Muscle of leg (tissue), 11 donors: ENCODE measurements around the gene RAD23B. TPM values are rescaled to one million over a fixed set of nuclear protein-coding genes. Genes with fewer than 3 reads are reported as not detected.

ENCODE experiments used
- DNase-seq: peaks from one replicate; pipeline ENCODE4 v3.0.0; 2013
- H3K27ac ChIP-seq: one replicate; pipeline ENCODE4 v1.5.1; 2013; ENCODE audit warnings: mild to moderate bottlenecking, low read length, control low read depth
- H3K27me3 ChIP-seq: one replicate; pipeline ENCODE4 v1.6.1; 2013; ENCODE audit warnings: low read length; ENCODE audit not compliant: control insufficient read depth, insufficient read depth
- H3K36me3 ChIP-seq: one replicate; pipeline ENCODE4 v1.6.1; 2013; ENCODE audit warnings: low read length; ENCODE audit not compliant: control insufficient read depth, insufficient read depth
- H3K4me1 ChIP-seq: one replicate; pipeline ENCODE4 v1.6.1; 2013; ENCODE audit warnings: low read length; ENCODE audit not compliant: control insufficient read depth, insufficient read depth
- H3K4me3 ChIP-seq: one replicate; pipeline ENCODE4 v1.5.1; 2013; ENCODE audit warnings: low read length, control low read depth
- H3K9me3 ChIP-seq: replicated peaks from 2 replicates; pipeline ENCODE4 v1.6.1; 2013; ENCODE audit warnings: low read depth, low read length; ENCODE audit not compliant: control insufficient read depth
- WGBS: methylation state at CpG from one replicate; pipeline ENCODE4 v1.1.5; 2013; ENCODE audit warnings: missing lambda C conversion rate; ENCODE audit not compliant: insufficient coverage; 5-methylcytosine and 5-hydroxymethylcytosine counted together
- polyA plus RNA-seq, 8 donors: library from polyadenylated mRNA; unstranded; fragments of 120-200 nt; gene quantifications; one replicate each; pipeline versions ENCODE4 v1.2.1 to v1.2.3, GENCODE V29; 2013; ENCODE audit warnings: inconsistent platforms in 1 of 8, low replicate concordance in 1 of 8; ENCODE audit not compliant: insufficient read length in 8 of 8, insufficient read depth in 1 of 8
- total RNA-seq: library from RNA; stranded (reverse); fragments of 120-200 nt; gene quantifications from one replicate; pipeline ENCODE4 v1.2.4, GENCODE V29; 2013

The RAD23B gene
- total and polyA plus RNA-seq, 9 donors: 62.5 to 136 (median 130) TPM

DNA sequence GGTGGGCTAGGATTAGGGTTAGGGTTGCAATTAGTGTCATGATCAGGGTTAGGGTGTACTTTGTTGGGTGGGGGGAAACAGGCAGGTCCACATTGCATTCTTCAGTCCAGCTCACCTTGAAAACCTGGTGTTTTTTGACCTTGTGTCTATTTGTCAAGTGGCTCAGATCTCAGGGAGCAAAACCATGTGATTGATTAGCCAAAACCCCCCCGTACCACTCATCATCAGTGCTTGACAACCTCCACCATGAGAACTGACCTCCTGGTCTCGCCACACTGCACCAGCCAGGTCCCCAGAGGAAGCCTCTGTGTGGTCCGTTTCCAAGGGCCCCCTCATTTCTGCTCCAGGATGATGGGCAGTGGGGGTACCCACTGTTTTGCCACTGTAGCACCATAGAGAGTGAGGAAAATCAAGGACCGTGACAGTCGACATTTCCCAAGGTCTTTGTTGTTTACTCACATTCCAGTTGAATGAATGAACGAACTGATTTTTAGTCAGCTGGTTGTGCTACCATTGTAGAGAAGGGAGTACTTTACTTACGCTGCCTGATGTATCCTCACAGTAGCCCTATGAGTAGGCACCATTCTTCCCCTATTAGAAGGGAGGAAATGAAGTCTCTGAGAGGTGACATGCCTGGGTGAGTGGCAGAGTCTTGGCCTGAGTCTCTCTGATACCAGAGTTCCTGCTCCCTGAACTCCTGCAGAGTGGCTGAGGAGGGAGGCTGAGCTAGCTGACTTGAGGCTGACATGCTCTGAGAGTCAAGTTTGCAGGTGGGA lies 84.8 kb downstream of the RAD23B start:
- Histone ChIP-seq H3K4me1 (no peaks in the 10 kb centered on the region), H3K27me3 (no peaks in the 10 kb centered on the region), H3K9me3 (no peaks in the 10 kb centered on the region), H3K27ac (no peak overlapping the region), H3K36me3 (no peaks in the 10 kb centered on the region), H3K4me3 (no peak overlapping the region)
- WGBS: 77% methylated on average over 3 of the region's 7 CpGs
- no peak for DNase-seq

- no peaks in the 10 kb centered on the region for H3K27me3 ChIP-seq
- WGBS: 66% methylated on average over 6 of the region's 9 CpGs
Observed at GRCh38 chr9:107368696-107369095, 85.6 kb downstream of the RAD23B start.

GRCh38 chr9:107373809-107374208 lies 90.7 kb downstream of the RAD23B start:
- H3K27me3 ChIP-seq: no peaks in the 10 kb centered on the region
- H3K9me3 ChIP-seq: no peaks in the 10 kb centered on the region
- H3K36me3 ChIP-seq: no peaks in the 10 kb centered on the region
- no peak overlapping the region for H3K27ac ChIP-seq
- no peak for DNase-seq
- WGBS: 93% methylated on average over 1 of the region's 2 CpGs
- H3K4me3 ChIP-seq: no peak overlapping the region
- no peaks in the 10 kb centered on the region for H3K4me1 ChIP-seq

More at GRCh38 chr9:107368696-107369095, 85.6 kb downstream of the RAD23B start:
- Histone ChIP-seq H3K4me1 (no peaks in the 10 kb centered on the region), H3K9me3 (no peaks in the 10 kb centered on the region), H3K4me3 (no peak overlapping the region), H3K36me3 (no peaks in the 10 kb centered on the region), H3K27ac (no peak overlapping the region)
- no peak for DNase-seq

GRCh38 chr9:107375001-107375400 lies 91.9 kb downstream of the RAD23B start:
- no peaks in the 10 kb centered on the region for H3K4me1 ChIP-seq
- no peaks in the 10 kb centered on the region for H3K9me3 ChIP-seq
- 88% methylated on average over 3 of the region's 3 CpGs for WGBS
- no peak overlapping the region for H3K27ac ChIP-seq
- DNase-seq: no peak
- H3K4me3 ChIP-seq: no peak overlapping the region
- no peaks in the 10 kb centered on the region for H3K27me3 ChIP-seq
- H3K36me3 ChIP-seq: no peaks in the 10 kb centered on the region

- 38% methylated on average over 6 of the region's 10 CpGs for WGBS
- H3K27ac ChIP-seq: no peak overlapping the region
- no peaks in the 10 kb centered on the region for H3K27me3 ChIP-seq
- no peaks in the 10 kb centered on the region for H3K4me1 ChIP-seq
- H3K4me3 ChIP-seq: no peak overlapping the region
- no peaks in the 10 kb centered on the region for H3K9me3 ChIP-seq
- H3K36me3 ChIP-seq: no peaks in the 10 kb centered on the region
- no peak for DNase-seq
Observed at GRCh38 chr9:107375651-107376369, 92.7 kb downstream of the RAD23B start.

GRCh38 chr9:107378006-107378405 lies 94.9 kb downstream of the RAD23B start:
- no peaks in the 10 kb centered on the region for H3K27me3 ChIP-seq
- H3K4me1 ChIP-seq: no peaks in the 10 kb centered on the region
- no peak for DNase-seq
- H3K27ac ChIP-seq: no peak overlapping the region
- no peaks in the 10 kb centered on the region for H3K9me3 ChIP-seq
- no CpG with 5 or more reads among the region's 2 CpGs for WGBS
- H3K4me3 ChIP-seq: no peak overlapping the region
- no peaks in the 10 kb centered on the region for H3K36me3 ChIP-seq

Other genes starting within 250 kb of the RAD23B start
- gene KLF4, start 206.5 kb downstream of the RAD23B start, total RNA-seq: 24.0 TPM
- gene KLF4, start 206.5 kb downstream of the RAD23B start, polyA plus RNA-seq: 10 to 100 TPM; 26.0 to 65.8 (median 34.5) TPM